HG02571 (cell line): Measurements from ENCODE around the gene HHAT.
"Not testable (repeated sequence)": the region's sequence is repeated elsewhere in the genome, so short reads cannot be mapped to it uniquely, and the experiment has no call there.

Experiments
- ATAC-seq: cut with Tn5 transposase; IDR thresholded peaks from one replicate; pipeline ENCODE4 v1.9.1; 2021; ENCODE audit warnings: mild to moderate bottlenecking, moderate library complexity; ENCODE audit not compliant: unreplicated experiment

Gene HHAT

GRCh38 chr1:210385228-210385627 lies 56.5 kb downstream of the HHAT start:
- no peak for ATAC-seq

- peak; percentile 66 for ATAC-seq
These were observed 65.6 kb downstream of the HHAT start for GRCh38 chr1:210394281-210394821.

GRCh38 chr1:210396541-210396940 lies 67.8 kb downstream of the HHAT start:
- no peak for ATAC-seq

DNA sequence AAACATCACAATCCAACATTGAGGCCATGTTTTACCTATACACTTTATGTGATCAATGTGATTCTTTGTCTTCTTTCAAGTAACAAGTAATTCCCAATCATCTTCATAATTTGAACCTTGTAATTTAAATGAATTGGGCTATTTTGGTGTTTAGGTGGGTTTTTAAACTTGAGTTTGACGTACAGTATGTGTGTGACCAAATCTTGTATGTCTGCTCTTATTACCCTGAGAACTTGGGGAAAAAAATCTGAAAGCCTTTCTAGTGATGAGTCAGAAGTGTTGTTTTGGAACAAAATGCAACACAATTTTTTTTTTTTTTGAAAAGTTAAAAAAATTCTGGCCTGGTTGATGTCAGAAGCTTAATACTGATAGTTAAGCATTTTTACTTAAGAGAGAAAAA lies 68.5 kb downstream of the HHAT start:
- ATAC-seq = no peak

GRCh38 chr1:210397681-210398080 lies 69.0 kb downstream of the HHAT start:
- ATAC-seq = no peak

DNA sequence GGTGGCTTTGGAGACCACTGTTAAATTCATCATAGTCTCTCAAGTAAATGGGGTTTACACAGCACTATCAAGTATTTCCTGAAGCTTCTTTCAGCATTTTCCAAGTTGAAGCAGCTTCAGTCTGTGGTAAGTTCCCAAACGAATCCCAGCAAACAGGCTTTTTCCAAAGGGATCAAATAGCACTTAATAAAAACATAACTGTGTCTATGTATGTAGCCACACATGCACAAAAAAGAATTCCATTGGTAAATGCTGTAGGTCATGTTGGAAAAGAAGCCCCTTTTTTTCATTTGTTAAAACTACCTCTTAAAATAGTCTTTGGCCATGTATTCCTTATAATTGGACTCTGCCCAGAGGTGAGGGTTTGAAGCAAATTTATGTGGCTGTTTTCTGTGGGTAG lies 69.8 kb downstream of the HHAT start:
- no peak for ATAC-seq

DNA sequence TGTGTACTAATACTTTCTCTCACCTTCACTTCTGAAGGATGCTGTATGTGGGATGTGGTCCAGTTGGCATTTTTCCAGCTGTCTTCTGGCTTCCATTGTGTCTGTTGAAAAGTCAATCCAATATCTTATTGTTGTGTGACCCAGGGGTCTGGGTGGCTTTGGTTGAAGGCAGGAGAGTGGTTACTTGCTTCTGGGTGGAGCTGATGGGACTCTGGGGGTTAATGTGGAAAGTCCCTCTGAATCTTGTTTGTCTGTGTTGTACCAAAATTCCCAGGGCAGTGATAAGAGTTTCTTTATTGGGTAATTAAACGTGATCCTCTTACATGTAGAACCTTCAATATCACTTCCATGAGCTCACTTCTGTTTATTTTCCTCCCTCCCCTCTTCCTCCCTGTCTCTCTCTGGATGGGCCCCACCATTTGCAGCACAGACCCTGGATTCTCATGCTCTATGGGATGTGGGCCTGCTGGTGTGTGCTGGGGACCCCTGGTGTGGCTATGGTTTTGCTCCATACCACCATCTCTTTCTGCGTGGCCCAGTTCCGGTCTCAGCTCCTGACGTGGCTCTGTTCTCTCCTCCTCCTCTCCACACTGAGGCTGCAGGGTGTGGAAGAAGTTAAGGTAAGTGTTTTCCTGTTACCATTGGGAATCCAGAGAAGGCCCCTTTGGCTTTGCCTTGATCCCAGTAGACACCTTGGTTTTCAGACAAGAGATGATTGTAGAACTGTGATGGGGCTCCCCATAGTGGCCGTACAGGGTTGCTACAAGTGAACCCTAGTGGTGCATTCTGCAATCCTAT lies 71.5 kb downstream of the HHAT start:
- peak; percentile 87 for ATAC-seq

GRCh38 chr1:210402560-210402959 lies 73.9 kb downstream of the HHAT start:
- ATAC-seq = no peak

DNA sequence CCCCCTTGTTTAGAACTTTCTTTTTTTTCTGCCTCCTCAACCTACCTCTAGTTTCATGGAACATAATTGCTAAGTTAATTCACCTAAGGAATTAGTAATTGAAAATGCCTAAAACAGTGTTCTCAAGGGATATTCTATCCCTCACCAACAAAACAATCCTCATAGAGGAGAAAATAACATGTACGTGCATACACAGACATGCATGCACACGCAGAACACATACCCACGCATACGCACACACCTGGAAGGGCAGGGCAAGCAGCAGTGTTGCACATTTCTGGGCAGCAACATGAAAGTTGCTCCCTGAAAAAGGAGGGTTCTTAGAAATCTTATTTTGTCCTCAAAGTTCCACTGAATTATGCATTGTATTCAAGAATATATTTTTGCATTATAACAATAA lies 76.6 kb downstream of the HHAT start:
- no peak for ATAC-seq

- not testable (repeated sequence) for ATAC-seq
These were observed 77.6 kb downstream of the HHAT start for GRCh38 chr1:210406341-210406740.

GRCh38 chr1:210407207-210407886 lies 78.6 kb downstream of the HHAT start:
- ATAC-seq = peak; percentile 58

DNA sequence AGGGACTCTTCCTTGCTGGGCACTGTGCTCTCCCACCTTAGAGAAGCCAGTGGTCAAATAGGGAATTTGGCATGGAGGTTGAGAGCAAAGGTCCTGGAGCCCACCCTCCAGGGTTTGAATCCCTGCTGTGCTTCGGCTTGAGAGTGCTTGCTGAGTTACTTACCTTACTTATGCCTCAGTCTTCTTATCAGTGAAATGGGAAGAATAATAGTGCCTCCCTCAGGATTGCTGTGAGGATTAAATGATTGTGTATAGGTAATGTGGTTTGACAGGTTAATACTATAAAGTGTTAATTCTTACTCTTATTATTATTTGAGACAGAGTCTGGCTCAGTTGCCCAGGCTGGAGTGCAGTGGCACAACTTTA lies 79.2 kb downstream of the HHAT start:
- no peak for ATAC-seq

DNA sequence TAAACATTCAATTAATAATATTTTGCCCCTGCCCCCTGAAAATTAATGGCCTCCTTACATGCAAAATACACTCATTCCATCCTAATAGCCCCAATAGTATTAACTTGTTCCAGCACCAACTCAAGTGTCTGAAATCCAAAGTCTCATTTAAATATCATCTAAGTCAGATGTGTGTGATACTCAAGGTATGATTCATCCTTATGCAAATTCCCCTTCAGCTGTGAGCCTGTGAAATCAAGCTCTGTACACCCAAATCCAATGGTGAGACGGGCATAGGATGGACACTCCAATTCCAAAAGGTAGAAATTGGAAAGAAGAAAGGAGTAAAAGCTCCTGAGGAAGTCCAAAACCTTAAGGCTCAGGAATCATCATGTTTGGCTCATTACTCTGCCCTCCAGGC lies 83.5 kb downstream of the HHAT start:
- ATAC-seq = no peak

DNA sequence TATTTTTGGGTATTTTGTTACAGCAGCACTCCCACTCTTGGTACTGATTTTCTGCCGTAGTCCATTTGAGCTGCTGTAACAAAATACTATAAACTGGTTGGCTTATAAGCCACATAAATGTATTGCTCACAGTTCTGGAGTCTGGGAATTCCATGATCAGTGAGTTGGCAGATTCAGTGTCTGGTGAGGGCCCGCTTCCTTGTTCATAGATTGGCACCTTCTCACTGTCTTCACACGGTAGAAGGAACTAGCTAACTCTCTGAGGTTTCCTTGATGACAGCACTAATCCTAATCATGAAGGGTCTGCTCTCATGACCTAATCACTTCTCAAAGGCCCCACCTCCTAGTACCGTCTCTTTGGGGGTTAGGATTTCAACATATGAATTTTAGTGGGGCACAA lies 85.2 kb downstream of the HHAT start:
- no peak for ATAC-seq

DNA sequence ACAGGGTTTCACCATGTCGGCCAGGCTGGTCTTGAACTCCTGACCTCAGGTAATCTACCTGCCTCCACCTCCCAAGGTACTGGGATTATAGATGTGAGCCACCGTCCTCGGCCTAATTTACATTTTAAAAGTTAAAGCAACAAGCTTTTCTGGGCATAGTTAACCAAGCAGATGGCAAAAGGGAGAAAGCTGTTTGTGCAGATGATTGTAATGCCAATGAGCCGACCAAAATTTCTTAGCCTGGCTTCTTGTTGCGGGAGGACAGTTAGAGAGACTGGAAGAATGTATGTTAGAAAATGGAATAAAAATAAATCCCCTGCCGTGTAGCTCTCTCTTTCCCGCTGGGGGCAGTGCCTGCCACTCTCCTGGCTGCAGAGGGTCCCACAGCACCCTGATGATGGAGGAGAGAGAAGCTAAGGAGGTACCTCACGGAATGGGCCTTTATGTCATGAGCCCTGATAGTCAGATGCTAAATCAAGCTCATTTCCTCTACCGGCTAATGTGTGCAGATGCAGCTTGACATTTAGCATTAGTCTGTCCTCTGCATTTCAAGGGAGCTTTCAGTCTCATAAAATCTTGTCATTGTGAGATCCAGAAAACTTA lies 87.2 kb downstream of the HHAT start:
- ATAC-seq = no peak

DNA sequence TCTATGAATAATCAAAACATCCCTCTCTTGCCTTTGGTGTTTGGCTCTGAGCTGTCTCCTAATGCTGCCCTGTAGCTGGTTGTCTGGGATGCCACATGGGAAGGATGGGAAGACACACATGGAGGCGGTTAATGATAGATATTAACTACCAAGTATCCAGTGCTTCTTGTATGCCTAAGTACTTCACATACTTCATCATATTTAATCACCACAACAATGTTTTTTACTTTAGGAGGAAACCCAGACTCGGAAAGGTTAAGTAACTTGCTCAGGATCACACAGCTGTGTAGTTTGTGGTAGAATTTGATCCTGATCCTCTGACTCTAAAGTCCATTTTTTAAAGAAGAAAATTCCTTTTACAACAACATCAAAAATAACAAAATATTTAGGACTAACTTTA lies 88.0 kb downstream of the HHAT start:
- ATAC-seq = no peak

DNA sequence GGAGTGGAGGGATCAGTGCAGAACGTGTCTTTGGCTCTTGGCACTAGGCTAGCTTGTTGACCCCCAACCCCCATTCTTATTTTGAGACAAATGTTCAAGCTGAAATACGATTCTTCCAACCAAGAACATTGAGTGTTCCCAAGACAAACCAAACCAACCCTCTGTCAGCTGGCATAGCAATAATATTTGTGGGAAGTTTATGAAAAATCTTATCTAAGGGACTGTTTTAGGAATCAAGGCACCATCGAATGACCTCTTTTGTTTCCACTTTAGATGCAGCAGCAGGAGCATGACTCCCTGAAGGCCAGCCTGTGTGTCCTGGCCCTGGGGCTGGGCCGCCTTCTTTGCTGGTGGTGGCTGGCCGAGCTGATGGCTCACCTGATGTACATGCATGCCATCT lies 89.2 kb downstream of the HHAT start:
- ATAC-seq = no peak

- no peak for ATAC-seq
These were observed 90.4 kb downstream of the HHAT start for GRCh38 chr1:210418863-210419650.

- ATAC-seq = not testable (repeated sequence)
These were observed 98.0 kb downstream of the HHAT start for GRCh38 chr1:210426696-210427095.

GRCh38 chr1:210428696-210429095 lies 100.0 kb downstream of the HHAT start:
- ATAC-seq = no peak

DNA sequence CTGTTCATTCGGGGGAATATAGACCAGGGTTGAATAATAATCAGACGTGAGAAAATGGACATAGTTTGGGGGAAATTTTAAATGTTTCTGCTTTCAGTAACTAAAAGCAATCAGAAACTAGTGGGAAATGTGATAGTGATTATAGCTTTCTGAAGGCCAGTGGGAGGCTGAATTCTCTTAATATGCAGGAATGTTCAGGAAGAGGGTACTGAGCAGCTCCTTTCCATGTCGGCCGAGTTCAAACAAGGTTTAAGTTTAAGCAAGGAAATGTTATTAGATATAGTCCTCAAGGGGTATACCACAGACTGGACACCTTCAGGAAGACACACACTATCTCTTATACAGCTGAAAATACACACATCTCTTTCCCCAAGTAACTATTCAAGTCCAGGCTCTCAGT lies 105.5 kb downstream of the HHAT start:
- ATAC-seq = no peak
